VCaP (cell line): ENCODE results near the gene ZNF563.
"Not testable (repeated sequence)": the region's sequence is repeated elsewhere in the genome, so short reads cannot be mapped to it uniquely, and the experiment has no call there.

Experiments used
- H3K27ac ChIP-seq: fragments of 450-650 bp; 2 replicates; pipeline ENCODE4 v1.5.1; 2017
- TF ChIP-seq, protein P1 (sequence below): fragments of 450-650 bp; conservative IDR thresholded peaks from 2 replicates; pipeline ENCODE4 v1.5.1; 2017; ENCODE audit warnings: mild to moderate bottlenecking, moderate library complexity

The ZNF563 gene

DNA sequence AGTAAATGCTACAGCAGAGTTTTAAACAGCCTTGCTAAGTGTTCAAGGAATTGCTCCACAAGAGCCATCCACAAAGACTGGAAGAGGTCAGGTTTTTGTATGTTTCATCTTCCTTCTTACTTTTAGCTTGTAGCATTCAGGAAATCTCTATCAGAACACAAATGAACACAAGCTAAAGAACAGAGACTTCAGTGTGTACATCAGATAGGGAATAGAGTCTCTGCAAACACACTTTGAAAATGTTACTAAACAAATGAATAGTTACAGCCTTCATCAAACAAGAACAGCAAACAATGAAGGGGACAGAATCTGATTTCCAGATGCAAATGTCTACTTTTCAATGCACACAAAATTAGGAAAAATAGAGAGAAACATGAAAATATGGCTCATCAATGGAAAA is 7.7 kb downstream of the ZNF563 start:
- H3K27ac ChIP-seq = peak overlapping the region; percentile 93
- TF ChIP-seq, protein P1, sequence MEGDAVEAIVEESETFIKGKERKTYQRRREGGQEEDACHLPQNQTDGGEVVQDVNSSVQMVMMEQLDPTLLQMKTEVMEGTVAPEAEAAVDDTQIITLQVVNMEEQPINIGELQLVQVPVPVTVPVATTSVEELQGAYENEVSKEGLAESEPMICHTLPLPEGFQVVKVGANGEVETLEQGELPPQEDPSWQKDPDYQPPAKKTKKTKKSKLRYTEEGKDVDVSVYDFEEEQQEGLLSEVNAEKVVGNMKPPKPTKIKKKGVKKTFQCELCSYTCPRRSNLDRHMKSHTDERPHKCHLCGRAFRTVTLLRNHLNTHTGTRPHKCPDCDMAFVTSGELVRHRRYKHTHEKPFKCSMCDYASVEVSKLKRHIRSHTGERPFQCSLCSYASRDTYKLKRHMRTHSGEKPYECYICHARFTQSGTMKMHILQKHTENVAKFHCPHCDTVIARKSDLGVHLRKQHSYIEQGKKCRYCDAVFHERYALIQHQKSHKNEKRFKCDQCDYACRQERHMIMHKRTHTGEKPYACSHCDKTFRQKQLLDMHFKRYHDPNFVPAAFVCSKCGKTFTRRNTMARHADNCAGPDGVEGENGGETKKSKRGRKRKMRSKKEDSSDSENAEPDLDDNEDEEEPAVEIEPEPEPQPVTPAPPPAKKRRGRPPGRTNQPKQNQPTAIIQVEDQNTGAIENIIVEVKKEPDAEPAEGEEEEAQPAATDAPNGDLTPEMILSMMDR = no peak

DNA sequence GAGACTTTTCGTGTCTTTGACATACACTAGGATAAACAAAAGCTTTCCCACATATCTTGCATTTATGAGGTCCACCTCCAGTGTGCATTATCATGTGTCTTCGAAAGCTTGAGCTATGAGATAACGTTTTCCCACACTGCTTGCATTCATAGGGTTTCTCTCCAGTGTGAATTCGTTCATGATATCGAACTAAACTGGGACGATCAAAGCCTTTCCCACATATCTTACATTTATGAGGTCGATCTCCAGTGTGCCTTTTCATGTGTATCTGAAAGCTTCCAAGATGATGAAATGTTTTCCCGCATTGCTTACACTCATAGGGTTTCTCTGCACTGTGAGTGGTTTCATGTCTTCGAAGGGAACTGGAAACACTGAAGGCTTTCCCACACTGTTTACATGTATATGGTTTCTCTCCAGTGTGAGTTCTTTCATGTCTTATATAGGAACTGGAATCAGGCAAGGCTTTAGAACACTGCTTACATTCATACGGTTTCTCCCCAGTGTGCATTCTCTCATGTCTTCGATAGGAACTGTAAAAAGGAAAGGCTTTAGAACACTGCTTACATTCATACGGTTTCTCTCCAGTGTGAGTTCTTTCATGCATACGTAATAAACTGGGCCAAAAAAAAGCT is 14.5 kb downstream of the ZNF563 start:
- no peak overlapping the region for H3K27ac ChIP-seq
- TF ChIP-seq, protein P1 = no peak

DNA sequence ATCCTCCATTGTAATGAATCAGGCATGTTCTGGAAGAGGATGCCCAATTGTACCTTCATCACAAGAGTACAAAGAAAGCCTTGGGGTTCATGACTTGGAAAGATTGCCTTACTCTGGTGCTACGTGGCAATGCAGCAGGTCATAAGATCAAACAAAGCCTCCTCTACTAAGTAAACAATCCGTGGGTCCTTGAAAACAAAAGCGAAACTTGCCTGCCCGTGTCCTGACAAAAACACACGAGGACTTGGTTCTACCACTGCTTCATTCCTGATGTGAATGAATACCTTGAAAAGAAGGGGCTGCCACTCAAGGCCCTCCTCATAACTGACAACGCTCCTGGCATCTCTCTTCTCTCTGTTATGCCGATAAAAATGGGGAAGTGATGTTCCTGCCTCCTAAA is 18.9 kb downstream of the ZNF563 start:
- TF ChIP-seq, protein P1 = no peak
- no peak overlapping the region for H3K27ac ChIP-seq

DNA sequence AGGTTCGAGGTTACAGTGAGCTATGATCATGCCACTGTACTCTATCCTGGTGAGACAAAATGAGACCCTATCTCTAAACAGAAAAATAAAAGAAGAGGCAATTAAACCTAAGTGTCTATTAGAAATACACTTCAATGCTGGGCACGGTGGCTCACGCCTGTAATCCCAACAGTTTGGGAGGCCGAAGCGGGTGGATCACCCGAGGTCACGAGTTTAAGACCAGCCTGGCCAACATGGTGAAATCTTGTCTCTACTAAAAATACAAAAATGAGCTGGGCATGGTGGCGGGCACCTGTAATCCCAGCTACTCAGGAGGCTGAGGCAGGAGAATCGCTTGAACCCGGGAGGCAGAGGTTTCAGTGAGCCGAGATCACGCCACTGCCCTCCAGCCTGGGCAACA is 24.5 kb downstream of the ZNF563 start:
- H3K27ac ChIP-seq = not testable (repeated sequence)

DNA sequence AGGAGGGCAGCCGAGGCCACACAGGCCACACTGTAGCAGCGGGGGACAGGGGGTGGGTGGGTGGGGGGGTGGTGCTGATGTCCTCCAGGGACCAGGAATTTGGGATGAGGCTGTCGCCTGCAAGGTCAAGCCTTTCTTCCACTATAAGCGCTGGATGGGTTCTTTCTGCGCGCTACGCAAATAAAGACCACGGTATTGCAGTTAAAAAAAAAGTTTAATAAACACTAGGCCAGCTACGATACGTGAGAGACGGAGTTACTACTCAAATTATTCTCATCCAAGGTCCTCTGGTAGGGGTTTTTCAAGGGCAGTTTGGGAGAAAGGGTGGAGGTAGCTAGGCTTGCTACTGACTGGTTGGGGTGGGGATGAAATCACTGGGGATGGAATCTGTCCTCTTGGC is 38.2 kb downstream of the ZNF563 start:
- TF ChIP-seq, protein P1 = no peak
- H3K27ac ChIP-seq = peak overlapping the region; percentile 96

DNA sequence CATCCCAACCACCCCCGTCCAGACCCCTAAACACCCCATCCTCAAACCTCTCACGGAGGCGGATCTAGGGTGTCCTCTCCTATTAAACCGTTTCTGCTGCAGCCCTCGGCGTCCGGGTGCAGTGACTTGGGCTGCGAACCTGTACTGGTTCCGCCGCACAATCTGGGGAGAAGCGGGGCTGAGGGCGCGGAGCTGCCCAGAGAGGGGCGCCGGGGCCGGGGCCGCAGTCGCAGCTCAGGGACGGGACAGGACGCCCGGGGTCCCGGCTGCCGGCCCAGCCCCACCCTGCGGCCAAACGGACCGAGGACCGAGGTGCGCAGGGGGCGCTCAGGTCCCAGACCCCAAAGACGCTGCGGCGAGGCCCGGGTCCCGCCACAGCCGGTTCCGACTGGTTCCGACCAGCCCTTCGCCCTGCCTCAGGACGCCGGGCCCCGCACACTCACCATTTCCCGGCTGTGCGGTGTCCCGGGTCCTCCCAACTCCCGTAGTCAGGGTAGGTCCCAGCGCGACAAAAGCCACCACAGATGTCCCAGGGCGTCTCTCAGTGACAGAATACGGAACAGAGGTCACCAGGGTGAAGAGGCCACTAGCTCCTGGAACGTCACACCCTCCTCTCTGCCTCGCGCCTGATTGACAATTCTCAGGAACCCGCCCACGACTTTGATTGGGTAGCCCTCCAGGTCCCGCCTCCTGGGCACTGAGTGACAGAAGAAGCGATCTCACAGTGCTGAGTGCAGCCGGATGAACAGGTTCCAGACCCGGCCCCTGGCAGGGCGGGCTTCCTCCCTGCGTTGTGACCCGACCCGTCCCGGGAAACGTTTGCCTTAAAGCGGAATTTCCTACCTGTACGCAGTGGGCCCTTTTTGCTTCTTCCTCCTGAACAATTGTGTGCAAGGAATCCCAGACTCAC is 38.9 kb downstream of the ZNF563 start, which contains the start of gene ZNF44:
TSS of gene ZNF44 (minus strand) at position 635 of the 910 bp plus-strand sequence. CDS start at position 446, 189 bp downstream.
- H3K27ac ChIP-seq = peak within 1 kb of the TSS; percentile 96
- TF ChIP-seq, protein P1 = no peak

DNA sequence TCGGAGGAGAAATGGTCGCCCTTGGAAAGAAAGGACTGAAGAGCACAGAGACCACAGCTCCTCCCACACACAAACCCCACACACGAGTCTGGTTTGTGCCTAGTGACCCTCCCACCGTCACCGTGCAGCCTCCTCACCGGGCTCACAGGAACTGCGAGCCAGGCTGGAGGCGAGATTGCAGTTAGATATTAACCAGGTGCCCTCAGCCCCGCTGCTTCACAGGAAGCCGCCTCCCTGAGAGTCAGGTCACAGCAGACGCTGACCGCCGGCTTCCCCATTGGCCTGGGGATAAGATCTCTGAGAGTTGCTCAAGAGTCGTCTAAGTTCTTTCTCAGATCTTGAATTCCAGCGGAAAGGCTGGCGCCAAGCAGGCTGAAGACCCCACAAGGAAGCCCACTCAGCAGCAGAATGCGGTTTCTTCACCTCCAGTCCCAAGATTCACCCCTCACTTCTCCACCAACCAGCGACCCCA is 39.6 kb downstream of the ZNF563 start:
- peak overlapping the region; percentile 96 for H3K27ac ChIP-seq
- TF ChIP-seq, protein P1 = no peak

DNA sequence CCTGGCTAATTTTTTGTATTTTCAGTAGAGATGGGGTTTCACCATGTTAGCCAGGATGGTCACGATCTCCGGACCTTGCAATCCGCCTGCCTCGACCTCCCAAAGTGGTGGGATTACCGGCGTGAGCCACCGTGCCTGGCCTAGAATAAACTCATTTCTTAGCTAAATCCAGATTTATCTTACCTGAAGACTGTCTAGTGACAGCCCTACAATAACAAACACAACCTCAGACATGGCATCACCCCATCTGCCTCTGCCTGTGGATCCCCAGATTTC is 43.7 kb downstream of the ZNF563 start:
- TF ChIP-seq, protein P1 = no peak

More for the DNA sequence above, 43.7 kb downstream of the ZNF563 start:
- H3K27ac ChIP-seq = no peak overlapping the region
